ENCODE data around the gene TDRD7.
A peak's percentile ranks its signal among the peaks of the same experiment; 100 is the strongest.

Gene TDRD7

GRCh38 chr9:97411789-97412625 lies at the start of gene TDRD7:
Gene TDRD7, plus strand, starts transcription at chr9:97412096. Its CDS starts 16,370 bp downstream, at chr9:97428466.
- peak; percentile 97 for DNase-seq (ENCODE audit: low spot score)

- DNase-seq (ENCODE audit: low spot score), result no peak
Measured at GRCh38 chr9:97362777-97363545, 48.9 kb upstream of the TDRD7 start.

- DNase-seq (ENCODE audit: low spot score), result no peak
Measured at GRCh38 chr9:97363661-97364299, 48.1 kb upstream of the TDRD7 start.

- no peak for DNase-seq (ENCODE audit: low spot score)
Measured at GRCh38 chr9:97364769-97365490, 47.0 kb upstream of the TDRD7 start.

- no peak for DNase-seq (ENCODE audit: low spot score)
Measured at GRCh38 chr9:97365634-97366033, 46.3 kb upstream of the TDRD7 start.

GRCh38 chr9:97366476-97366875 lies 45.4 kb upstream of the TDRD7 start:
- DNase-seq (ENCODE audit: low spot score), result no peak

- no peak for DNase-seq (ENCODE audit: low spot score)
Measured at GRCh38 chr9:97366889-97367288, 45.0 kb upstream of the TDRD7 start.

GRCh38 chr9:97367729-97368128 lies 44.2 kb upstream of the TDRD7 start:
- no peak for DNase-seq (ENCODE audit: low spot score)

GRCh38 chr9:97368964-97369363 lies 42.9 kb upstream of the TDRD7 start:
- DNase-seq (ENCODE audit: low spot score), result no peak

- DNase-seq (ENCODE audit: low spot score), result no peak
Measured at GRCh38 chr9:97372580-97372979, 39.3 kb upstream of the TDRD7 start.

- DNase-seq (ENCODE audit: low spot score), result no peak
Measured at GRCh38 chr9:97373331-97373730, 38.6 kb upstream of the TDRD7 start.

- no peak for DNase-seq (ENCODE audit: low spot score)
Measured at GRCh38 chr9:97374811-97375210, 37.1 kb upstream of the TDRD7 start.

- DNase-seq (ENCODE audit: low spot score), result no peak
Measured at GRCh38 chr9:97376902-97377301, 35.0 kb upstream of the TDRD7 start.

- DNase-seq (ENCODE audit: low spot score), result no peak
Measured at GRCh38 chr9:97382099-97382718, 29.7 kb upstream of the TDRD7 start.

- DNase-seq (ENCODE audit: low spot score), result no peak
Measured at GRCh38 chr9:97384406-97385262, 27.3 kb upstream of the TDRD7 start.

- no peak for DNase-seq (ENCODE audit: low spot score)
Measured at GRCh38 chr9:97385626-97386264, 26.2 kb upstream of the TDRD7 start.

GRCh38 chr9:97386265-97386633 lies 25.6 kb upstream of the TDRD7 start:
- no peak for DNase-seq (ENCODE audit: low spot score)

GRCh38 chr9:97386733-97387503 lies 25.0 kb upstream of the TDRD7 start:
- DNase-seq (ENCODE audit: low spot score), result peak; percentile 82

- no peak for DNase-seq (ENCODE audit: low spot score)
Measured at GRCh38 chr9:97387504-97387886, 24.4 kb upstream of the TDRD7 start.
